Cardiac septum (tissue), 1 donor: ENCODE data around the gene GLB1L3. TPM values are rescaled to one million over a fixed set of nuclear protein-coding genes. Genes with fewer than 3 reads are reported as not detected.
"Not testable (repeated sequence)": the region's sequence is repeated elsewhere in the genome, so short reads cannot be mapped to it uniquely, and the experiment has no call there.

Experiments used
- DNase-seq: peaks from one replicate; pipeline ENCODE4 v3.0.0-alpha.2; 2020; ENCODE audit warnings: low spot score
- intact Hi-C: fragments of 100-400 bp; cut with DNase I; formaldehyde crosslinking; loops from one replicate; pipeline ENCODE4 v1.14.0; 2022
- total RNA-seq: library from RNA; stranded (reverse); fragmentation: NEBNext Ultra II Directional; extraction: Animal tissue kit (Norgen Biotek cat#: 25700); gene quantifications from one replicate; pipeline ENCODE4 v1.2.1, GENCODE V29; 2021
- donor health status: DM: no; HTN: no; CAD: no.

The GLB1L3 gene
- total RNA-seq, 1 donor from 2014 or later: not detected

DNA sequence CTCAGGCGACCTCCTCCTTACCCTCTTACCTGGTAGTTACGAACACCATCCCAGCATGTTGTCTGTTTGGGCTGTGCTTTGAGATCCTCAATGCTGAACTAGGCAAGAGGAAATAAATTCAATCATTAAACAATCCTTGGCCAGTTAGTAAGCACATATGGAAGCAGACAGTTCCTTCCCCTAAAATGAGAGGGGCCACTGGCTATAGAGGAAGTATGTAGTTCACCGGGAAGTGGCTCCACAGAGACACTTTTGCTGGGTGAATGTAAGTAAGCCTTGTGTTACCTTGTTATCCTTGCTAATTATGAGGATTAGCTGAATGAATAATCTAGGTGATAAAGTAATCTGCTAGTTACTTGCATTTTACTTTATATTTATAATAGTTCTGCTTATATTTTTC lies 25.9 kb upstream of the GLB1L3 start:
- intact Hi-C loops: no loop called here

DNA sequence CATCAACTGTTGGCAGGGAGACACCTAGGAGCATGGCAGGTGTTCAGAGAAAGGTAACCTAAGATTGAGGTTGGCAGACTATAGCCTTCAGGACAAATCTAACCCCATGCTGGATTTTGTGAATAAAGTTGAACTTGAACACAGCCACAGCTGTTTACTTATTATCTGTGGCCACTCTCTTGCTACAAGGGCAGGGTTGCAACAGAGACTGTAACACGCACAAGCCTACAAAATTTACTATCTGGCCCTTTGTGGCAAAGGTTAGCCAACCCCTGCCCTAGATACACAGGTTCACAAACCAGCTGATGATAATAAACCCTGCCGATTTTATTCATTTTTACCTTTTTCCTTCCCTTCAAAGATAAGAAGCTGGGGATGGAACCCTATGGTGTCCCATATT lies 25.5 kb upstream of the GLB1L3 start:
- DNase-seq: peak; percentile 6
- intact Hi-C loops: no loop called here

More for the DNA sequence above, 25.9 kb upstream of the GLB1L3 start:
- peak; percentile 6 for DNase-seq

DNA sequence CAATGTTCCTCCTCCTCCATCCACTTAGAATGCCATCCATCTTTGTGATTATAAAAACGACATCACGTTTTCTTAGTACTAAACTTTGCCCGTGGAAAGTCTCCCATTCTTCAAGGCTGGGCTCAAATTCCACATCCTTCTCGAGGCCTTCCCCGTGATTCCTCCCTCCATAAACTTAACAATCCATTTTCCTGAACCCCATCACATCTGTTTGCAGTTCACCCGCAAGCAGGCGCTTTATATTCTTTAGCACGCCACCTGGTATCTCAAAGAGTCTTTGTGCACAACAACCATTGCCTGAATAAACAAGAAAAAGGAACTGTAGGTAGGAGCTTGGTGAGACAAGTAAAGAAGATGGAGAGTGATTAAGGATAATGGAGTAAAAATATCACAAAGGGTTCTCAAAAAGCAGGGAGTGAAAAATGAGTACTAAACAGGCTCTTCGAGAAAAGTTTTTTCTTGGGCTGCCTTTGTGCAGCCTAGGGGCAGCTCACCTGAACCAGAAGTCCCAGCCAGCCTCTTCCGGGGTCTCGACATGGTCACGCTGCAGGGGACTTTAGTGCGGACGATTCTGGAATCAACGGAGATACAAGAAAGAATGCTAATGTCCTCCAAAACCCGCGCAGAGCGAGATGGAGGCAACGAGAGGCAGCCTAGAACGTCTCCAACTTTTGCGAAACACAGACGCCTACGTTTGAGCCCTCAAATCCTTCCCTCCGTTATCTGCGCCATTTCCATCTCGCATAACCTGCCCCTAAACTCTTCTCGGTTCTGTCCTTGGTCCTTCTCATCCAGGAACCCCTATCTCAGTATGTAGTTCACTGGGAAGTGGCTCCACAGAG lies 23.6 kb upstream of the GLB1L3 start:
- DNase-seq: peak; percentile 74

DNA sequence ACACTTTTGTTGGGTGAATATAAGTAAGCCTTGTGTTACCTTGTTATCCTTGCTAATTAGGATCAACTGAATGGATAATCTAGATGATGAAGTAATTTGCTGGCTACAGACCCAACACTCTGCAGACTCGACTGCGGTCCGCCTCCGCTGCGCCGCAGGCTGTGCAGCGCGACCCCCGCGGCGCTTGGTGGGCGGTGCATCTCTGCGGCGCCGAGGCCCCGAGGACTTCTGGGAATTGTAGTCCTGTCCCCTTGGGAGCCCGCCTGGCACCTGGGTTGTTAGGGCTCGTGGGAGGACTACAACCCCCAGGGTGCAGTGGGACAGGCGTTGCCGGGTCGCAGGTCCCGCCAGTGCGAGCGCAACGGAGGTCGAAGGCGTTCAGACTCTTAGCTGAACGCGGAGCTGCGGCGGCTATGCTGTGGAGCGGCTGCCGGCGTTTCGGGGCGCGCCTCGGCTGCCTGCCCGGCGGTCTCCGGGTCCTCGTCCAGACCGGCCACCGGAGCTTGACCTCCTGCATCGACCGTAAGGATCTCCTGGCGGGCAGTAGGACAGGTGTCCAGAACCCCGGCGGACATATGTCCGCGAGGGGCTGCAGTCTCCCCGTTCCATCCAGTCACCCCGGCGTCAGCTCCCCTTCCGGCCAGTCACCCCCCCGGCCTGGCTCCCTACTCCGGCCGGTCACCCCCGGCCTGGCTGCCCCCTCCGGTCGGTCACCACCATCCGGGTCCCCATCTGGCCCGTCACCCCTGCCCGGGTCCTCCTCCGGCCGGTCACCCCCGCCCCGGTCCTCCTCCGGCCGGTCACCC lies 22.8 kb upstream of the GLB1L3 start, which contains the start of the genes ACAD8 and THYN1:
TSS of gene ACAD8 (plus strand) at position 381 of the 806 bp plus-strand sequence. CDS start at position 414, 33 bp downstream.
TSS of gene THYN1 (minus strand) at position 165 of the 806 bp plus-strand sequence. CDS start 470 bp downstream, outside the sequence.
- DNase-seq: peak; percentile 98
- intact Hi-C loops: loop anchor here (2.0 kb wide), 1 partner anchor 29 kb away; the partner anchor contains the start of gene VPS26B

More for the DNA sequence above, 23.6 kb upstream of the GLB1L3 start:
- intact Hi-C loops: loop anchor here (2.0 kb wide), 1 partner anchor 28 kb away; the partner anchor contains the start of gene VPS26B

- intact Hi-C loops: no loop called here
- no peak for DNase-seq
Observed at GRCh38 chr11:134254433-134255183, 21.6 kb upstream of the GLB1L3 start.

GRCh38 chr11:134255184-134255561 lies 21.0 kb upstream of the GLB1L3 start:
- peak; percentile 19 for DNase-seq
- intact Hi-C loops: not testable (repeated sequence)

- DNase-seq: peak; percentile 43
Observed at GRCh38 chr11:134257101-134257500, 19.1 kb upstream of the GLB1L3 start.

GRCh38 chr11:134258577-134258976 lies 17.6 kb upstream of the GLB1L3 start:
- intact Hi-C loops: no loop called here
- peak; percentile 22 for DNase-seq

More at GRCh38 chr11:134257101-134257500, 19.1 kb upstream of the GLB1L3 start:
- intact Hi-C loops: no loop called here

DNA sequence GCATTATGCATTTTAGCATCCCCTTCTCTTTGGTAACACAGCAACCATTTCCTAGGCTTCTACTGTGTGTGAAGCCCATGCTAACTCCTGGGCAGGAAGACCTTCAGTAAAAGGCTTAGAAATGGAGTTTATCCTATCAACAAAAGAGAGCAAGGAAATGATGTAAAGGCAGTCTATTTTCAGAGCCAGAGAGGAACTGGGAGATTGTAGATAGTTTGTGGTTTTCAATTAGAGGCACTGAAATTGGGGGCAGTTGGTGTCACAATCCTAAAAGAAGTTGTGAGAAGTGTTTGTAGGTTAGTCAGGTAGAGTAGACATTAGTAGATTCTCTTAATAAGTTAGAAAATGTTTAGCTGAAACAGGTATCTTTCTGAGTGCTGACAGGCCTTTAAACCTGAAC lies 15.7 kb upstream of the GLB1L3 start:
- intact Hi-C loops: loop anchor here (5.0 kb wide), 1 partner anchor 52 kb away; no protein-coding TSS in a partner anchor
- no peak for DNase-seq

GRCh38 chr11:134260983-134261382 lies 15.2 kb upstream of the GLB1L3 start:
- intact Hi-C loops: loop anchor here (5.0 kb wide), 1 partner anchor 51 kb away; no protein-coding TSS in a partner anchor
- DNase-seq: no peak

GRCh38 chr11:134261626-134262488 lies 14.3 kb upstream of the GLB1L3 start:
- no peak for DNase-seq
- intact Hi-C loops: loop anchor here (5.0 kb wide), 1 partner anchor 50 kb away; no protein-coding TSS in a partner anchor

- intact Hi-C loops: loop anchor here (5.0 kb wide), 1 partner anchor 47 kb away; no protein-coding TSS in a partner anchor
- DNase-seq: no peak
Observed at GRCh38 chr11:134264966-134265764, 11.0 kb upstream of the GLB1L3 start.

DNA sequence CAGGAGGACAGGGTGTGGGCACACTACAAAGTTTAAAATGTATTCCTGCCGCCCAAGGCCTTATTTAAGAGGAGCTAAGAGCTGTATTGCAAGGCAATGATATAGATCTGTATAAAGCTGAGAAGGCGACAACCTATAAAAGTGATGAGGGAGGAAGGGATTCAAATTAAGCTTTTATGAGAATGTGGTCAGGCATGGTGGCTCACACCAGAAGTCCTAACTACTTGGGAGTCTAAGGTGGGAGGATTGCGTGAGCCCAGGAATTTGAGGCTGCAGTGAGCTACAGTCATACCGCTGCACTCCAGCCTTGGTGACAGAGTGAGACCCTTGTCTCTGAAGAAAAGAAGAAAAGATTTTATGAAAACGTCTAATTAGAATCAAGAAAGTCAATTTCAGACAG lies 9.7 kb upstream of the GLB1L3 start:
- intact Hi-C loops: no loop called here
- DNase-seq: no peak

- intact Hi-C loops: no loop called here
- DNase-seq: no peak
Observed at GRCh38 chr11:134266841-134267251, 9.3 kb upstream of the GLB1L3 start.

DNA sequence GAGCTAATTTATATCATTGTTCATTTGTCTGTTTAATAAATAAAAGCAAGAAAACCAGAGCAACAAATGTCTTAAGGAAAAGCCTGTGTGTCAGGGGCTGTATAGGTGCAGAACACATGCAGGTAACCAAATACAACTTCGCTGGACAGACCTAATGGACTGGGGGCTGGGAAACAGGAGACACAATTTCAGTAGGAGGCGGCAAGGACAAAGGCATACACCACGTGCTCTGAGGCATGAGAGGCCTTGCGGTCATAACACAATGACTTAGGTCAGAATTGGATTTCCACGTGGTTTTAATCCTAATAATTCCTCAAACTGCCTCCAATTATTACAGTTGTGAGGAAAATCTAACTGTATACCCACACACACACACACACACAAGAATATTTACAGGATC lies 8.7 kb upstream of the GLB1L3 start:
- intact Hi-C loops: no loop called here

GRCh38 chr11:134267966-134268365 lies 8.2 kb upstream of the GLB1L3 start:
- intact Hi-C loops: no loop called here
- DNase-seq: no peak

More for the DNA sequence above, 8.7 kb upstream of the GLB1L3 start:
- DNase-seq: no peak

DNA sequence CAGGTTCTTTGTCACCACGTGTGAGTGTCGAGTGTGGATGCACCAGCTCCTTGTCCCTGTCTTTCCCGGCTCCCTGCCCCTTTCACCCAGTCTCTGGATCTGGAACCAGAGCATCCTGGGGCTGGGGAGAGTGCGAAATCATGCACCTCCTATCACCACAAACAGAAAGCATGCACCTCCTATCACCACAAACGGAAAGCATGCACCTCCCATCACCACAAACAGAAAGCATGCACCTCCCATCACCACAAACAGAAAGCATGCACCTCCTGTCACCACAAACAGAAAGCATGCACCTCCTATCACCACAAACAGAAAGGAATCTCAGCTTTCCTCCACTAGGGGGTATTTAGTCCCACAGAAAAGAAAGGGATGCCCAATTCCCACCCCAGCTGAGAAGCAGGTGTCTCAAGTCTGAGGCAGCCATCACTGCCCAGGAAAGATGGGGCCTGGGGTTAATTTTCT lies 5.9 kb upstream of the GLB1L3 start:
- intact Hi-C loops: no loop called here
- no peak for DNase-seq
